HG02938 (cell line): ENCODE data around the gene MRPL2.

Experiments used
- ATAC-seq: cut with Tn5 transposase; IDR thresholded peaks from one replicate; pipeline ENCODE4 v1.9.1; 2021; ENCODE audit warnings: mild to moderate bottlenecking, moderate library complexity; ENCODE audit not compliant: unreplicated experiment

Gene MRPL2

GRCh38 chr6:43021270-43022047, 37.8 kb downstream of the MRPL2 start, which contains the start of gene RRP36:
Gene RRP36 (plus strand): TSS chr6:43021623. CDS start chr6:43021655, 32 bp downstream.
- no peak for ATAC-seq

GRCh38 chr6:43020847-43021246, 38.4 kb downstream of the MRPL2 start:
- ATAC-seq = no peak

- no peak for ATAC-seq
Observed at GRCh38 chr6:43020052-43020705, 39.1 kb downstream of the MRPL2 start.

- ATAC-seq = no peak
Observed at GRCh38 chr6:43019152-43019551, 40.1 kb downstream of the MRPL2 start.

GRCh38 chr6:43016943-43017334, 42.3 kb downstream of the MRPL2 start:
- no peak for ATAC-seq

GRCh38 chr6:43016176-43016942, 42.9 kb downstream of the MRPL2 start:
- ATAC-seq = no peak

GRCh38 chr6:43014434-43014909, 44.8 kb downstream of the MRPL2 start:
- ATAC-seq = no peak

GRCh38 chr6:43013843-43014433, 45.3 kb downstream of the MRPL2 start, which contains the start of the genes KLHDC3 and MEA1:
Gene KLHDC3 (plus strand): TSS chr6:43014249. CDS start chr6:43017193, 2,944 bp downstream.
Gene MEA1 (minus strand): TSS chr6:43013946. CDS start chr6:43013813, 133 bp downstream.
- peak; percentile 94 for ATAC-seq

- ATAC-seq = peak; percentile 1
Observed at GRCh38 chr6:43013097-43013842, 46.0 kb downstream of the MRPL2 start.

- ATAC-seq = no peak
Observed at GRCh38 chr6:43012364-43012763, 46.9 kb downstream of the MRPL2 start.

- no peak for ATAC-seq
Observed at GRCh38 chr6:43011207-43011606, 48.0 kb downstream of the MRPL2 start.

GRCh38 chr6:43009124-43009523, 50.1 kb downstream of the MRPL2 start:
- ATAC-seq = no peak

- ATAC-seq = no peak
Observed at GRCh38 chr6:43007126-43007525, 52.1 kb downstream of the MRPL2 start.

GRCh38 chr6:43006251-43006650, 53.0 kb downstream of the MRPL2 start:
- ATAC-seq = no peak

GRCh38 chr6:43005844-43006243, 53.4 kb downstream of the MRPL2 start:
- ATAC-seq = no peak
